ENCODE results near the gene SLC27A3. TPM values are rescaled to one million over a fixed set of nuclear protein-coding genes. Genes with fewer than 3 reads are reported as not detected.

SLC27A3 gene
- total RNA-seq, 1 experiment from 2014 or later: 42.0 TPM

DNA sequence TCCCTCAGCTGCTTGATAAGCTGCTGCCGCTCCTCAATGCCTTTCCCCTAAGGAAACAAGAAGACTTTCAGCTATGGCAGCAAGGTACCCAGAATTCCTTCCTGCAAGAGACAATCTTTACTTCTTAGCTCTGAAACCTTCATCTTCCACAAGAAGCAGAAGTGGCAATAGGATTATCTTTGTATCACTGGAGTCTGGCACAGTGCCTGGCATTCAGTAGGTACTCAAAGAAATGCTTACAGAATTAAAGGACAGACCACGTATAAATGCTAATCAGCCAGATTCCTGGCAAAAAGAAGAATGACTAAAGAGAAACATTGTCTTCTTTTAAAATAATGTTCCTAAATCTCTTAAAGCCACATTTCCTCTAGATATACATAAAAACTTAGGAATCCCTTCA, 43.7 kb downstream of the SLC27A3 start:
- Histone ChIP-seq H3K4me2 (ENCODE audit: insufficient read depth, insufficient read length, low read length) (no peak overlapping the region), H3K23me2 (ENCODE audit: insufficient read length, low read depth, low read length, poor library complexity, severe bottlenecking) (no peaks in the 10 kb centered on the region), H3K27me3 (ENCODE audit: insufficient read depth, low read length) (no peaks in the 10 kb centered on the region), H2BK12ac (ENCODE audit: insufficient read length, low read depth, low read length) (no peak overlapping the region), H3K23ac (ENCODE audit: insufficient read length, low read depth, low read length) (no peak overlapping the region), H3K79me1 (ENCODE audit: insufficient read depth, low read depth, low read length, poor library complexity, severe bottlenecking) (no peaks in the 10 kb centered on the region), H4K91ac (ENCODE audit: insufficient read length, low read depth, low read length) (no peak overlapping the region), H2BK20ac (ENCODE audit: low read depth, low read length, poor library complexity, severe bottlenecking) (no peak overlapping the region), H2BK15ac (ENCODE audit: low read depth, low read length) (no peak overlapping the region), H2BK5ac (ENCODE audit: insufficient read length, low read length) (no peak overlapping the region), H3K4me1 (ENCODE audit: insufficient read depth, low read length) (no peaks in the 10 kb centered on the region), H3K14ac (ENCODE audit: insufficient read depth, low read length) (no peak overlapping the region), H3T11ph (ENCODE audit: low read length) (no peak overlapping the region), H2AK5ac (ENCODE audit: insufficient read length, low read length) (no peak overlapping the region), H2BK120ac (ENCODE audit: low read depth, low read length, poor library complexity, severe bottlenecking) (no peak overlapping the region), H3K4ac (ENCODE audit: low read depth, low read length) (no peak overlapping the region), H4K20me1 (ENCODE audit: control insufficient read depth, insufficient read depth, insufficient read length) (no peaks in the 10 kb centered on the region), H4K5ac (ENCODE audit: insufficient read length, low read depth, low read length) (no peak overlapping the region), H2AFZ (ENCODE audit: low read length) (no peak overlapping the region), H4K8ac (replicated peaks; ENCODE audit: insufficient read length, low read depth, low read length) (no peak overlapping the region), H3K9me3 (ENCODE audit: control insufficient read depth, low read depth, low read length) (no peaks in the 10 kb centered on the region), H3K56ac (ENCODE audit: insufficient read length, low read depth, low read length) (no peak overlapping the region), H3K27ac (ENCODE audit: insufficient read length, low read depth, low read length) (no peak overlapping the region), H3K9ac (ENCODE audit: extremely low read depth, insufficient read length, low read length) (no peak overlapping the region), H3K79me2 (ENCODE audit: insufficient read depth, low read length) (no peaks in the 10 kb centered on the region), H3K18ac (ENCODE audit: insufficient read length, low read depth, low read length) (no peak overlapping the region)
- no peaks in the 10 kb centered on the region for H3K4me1 Mint-ChIP-seq
- no peaks in the 10 kb centered on the region for H3K9me3 Mint-ChIP-seq
- H3K27ac Mint-ChIP-seq: no peak overlapping the region
- no peaks in the 10 kb centered on the region for H3K27me3 Mint-ChIP-seq (ENCODE audit: low read depth)
- no peak overlapping the region for H3K4me3 Mint-ChIP-seq
- H3K36me3 Mint-ChIP-seq (ENCODE audit: insufficient read depth in 1 of 3, low read depth in 3 of 3): peaks cover 30 to 58% (median 50%) of the 10 kb centered on the region in 3 experiments
- TF ChIP-seq, protein P1, sequence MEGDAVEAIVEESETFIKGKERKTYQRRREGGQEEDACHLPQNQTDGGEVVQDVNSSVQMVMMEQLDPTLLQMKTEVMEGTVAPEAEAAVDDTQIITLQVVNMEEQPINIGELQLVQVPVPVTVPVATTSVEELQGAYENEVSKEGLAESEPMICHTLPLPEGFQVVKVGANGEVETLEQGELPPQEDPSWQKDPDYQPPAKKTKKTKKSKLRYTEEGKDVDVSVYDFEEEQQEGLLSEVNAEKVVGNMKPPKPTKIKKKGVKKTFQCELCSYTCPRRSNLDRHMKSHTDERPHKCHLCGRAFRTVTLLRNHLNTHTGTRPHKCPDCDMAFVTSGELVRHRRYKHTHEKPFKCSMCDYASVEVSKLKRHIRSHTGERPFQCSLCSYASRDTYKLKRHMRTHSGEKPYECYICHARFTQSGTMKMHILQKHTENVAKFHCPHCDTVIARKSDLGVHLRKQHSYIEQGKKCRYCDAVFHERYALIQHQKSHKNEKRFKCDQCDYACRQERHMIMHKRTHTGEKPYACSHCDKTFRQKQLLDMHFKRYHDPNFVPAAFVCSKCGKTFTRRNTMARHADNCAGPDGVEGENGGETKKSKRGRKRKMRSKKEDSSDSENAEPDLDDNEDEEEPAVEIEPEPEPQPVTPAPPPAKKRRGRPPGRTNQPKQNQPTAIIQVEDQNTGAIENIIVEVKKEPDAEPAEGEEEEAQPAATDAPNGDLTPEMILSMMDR (conservative IDR thresholded peaks at IDR 0.05): no peak
- DNase-seq: no peak
- no CpG with 5 or more reads among the region's 2 CpGs for whole genome bisulfite sequencing (ENCODE audit: extremely low coverage, insufficient read length, low lambda C conversion rate)
